ENCODE data around the gene BCAR3. TPM values are rescaled to one million over a fixed set of nuclear protein-coding genes. Genes with fewer than 3 reads are reported as not detected.
"Not testable (repeated sequence)": the region's sequence is repeated elsewhere in the genome, so short reads cannot be mapped to it uniquely, and the experiment has no call there.

Gene BCAR3
- total RNA-seq, 1 donor from 2014 or later, result 74.8 TPM

DNA sequence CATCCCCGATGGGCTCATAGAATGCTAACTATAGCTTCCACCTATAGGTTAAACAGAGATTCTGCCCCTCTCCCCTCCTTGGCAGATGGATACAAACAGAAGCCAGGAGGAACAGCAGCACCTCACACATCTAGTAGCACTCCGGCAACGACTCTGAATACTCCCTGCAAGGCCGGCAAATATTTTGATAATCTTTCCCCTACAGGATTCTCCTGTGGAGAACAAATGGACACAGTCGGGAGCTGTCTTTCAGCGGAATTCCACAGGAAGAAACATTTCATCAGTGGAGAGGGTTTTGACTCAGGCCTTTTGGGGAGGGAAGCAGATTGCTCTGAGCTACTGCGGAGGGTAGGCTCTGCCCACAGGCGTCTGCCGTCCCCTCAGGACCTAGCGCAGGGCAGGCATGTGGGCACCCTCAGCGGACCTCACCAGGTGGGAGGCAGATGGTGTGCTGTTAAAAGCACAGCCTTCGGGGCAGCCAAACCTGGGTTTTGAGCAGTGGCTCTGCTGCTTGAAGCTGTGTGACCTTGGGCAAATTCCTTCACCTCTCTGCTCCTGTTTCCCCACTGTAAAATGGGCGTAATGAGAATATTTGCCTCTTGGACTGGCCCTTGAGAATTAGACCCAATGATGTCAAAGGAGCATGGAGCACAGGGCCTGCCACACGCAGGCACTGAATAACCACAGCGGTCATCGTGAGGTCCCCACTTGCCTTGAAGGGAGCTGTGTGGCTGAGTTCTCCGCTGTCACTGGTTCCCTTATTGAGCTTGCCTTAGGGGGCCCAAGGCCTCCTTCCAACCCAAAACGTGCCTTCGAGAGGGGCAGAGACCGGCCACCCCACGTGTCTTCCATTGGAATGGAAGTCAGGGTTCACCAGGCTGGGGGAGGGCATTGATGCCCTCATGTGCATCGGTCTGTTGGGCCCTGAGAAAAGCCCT lies 19.2 kb upstream of the BCAR3 start:
- no peak for DNase-seq (ENCODE audit: low read depth)
- TF ChIP-seq, protein P1, sequence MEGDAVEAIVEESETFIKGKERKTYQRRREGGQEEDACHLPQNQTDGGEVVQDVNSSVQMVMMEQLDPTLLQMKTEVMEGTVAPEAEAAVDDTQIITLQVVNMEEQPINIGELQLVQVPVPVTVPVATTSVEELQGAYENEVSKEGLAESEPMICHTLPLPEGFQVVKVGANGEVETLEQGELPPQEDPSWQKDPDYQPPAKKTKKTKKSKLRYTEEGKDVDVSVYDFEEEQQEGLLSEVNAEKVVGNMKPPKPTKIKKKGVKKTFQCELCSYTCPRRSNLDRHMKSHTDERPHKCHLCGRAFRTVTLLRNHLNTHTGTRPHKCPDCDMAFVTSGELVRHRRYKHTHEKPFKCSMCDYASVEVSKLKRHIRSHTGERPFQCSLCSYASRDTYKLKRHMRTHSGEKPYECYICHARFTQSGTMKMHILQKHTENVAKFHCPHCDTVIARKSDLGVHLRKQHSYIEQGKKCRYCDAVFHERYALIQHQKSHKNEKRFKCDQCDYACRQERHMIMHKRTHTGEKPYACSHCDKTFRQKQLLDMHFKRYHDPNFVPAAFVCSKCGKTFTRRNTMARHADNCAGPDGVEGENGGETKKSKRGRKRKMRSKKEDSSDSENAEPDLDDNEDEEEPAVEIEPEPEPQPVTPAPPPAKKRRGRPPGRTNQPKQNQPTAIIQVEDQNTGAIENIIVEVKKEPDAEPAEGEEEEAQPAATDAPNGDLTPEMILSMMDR (conservative IDR thresholded peaks at IDR 0.05; ENCODE audit: low read depth, low read length), result no peak
- H3K4me3 ChIP-seq (ENCODE audit: low read depth, low read length), result no peak overlapping the region

DNA sequence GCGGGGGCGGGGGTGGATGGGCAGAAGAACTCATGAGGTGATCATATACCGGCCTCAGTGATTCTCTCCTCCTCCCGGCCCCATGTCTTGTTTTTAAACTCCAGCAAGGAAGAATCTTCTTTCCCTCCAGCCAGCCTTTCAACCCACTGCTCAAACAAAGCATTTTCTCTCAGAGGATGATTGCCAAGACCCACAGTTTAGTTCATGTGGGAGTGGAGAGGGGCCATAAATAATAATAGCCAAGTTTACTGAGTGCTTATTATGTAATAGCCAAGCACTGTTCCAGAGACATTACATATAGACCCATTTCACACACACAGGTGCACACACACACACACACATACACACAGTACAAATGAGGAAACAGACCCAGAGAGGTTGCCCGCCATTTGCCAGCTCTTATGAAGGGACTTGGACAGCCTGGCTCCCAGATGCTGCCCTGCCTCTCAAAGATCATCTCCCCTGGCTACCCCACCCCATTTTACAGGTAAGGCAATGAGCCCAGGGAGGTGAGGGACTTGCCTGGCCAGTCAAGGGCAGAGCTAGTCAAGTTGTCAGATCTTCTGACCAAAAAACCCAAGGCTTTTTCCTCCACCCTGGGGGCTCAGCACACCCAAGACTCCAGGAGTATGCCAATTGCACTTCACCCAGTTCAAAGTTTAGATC lies 18.0 kb upstream of the BCAR3 start:
- TF ChIP-seq, protein P1 (conservative IDR thresholded peaks at IDR 0.05; ENCODE audit: low read depth, low read length), result no peak
- DNase-seq (ENCODE audit: low read depth), result no peak
- H3K4me3 ChIP-seq (ENCODE audit: low read depth, low read length), result no peak overlapping the region

DNA sequence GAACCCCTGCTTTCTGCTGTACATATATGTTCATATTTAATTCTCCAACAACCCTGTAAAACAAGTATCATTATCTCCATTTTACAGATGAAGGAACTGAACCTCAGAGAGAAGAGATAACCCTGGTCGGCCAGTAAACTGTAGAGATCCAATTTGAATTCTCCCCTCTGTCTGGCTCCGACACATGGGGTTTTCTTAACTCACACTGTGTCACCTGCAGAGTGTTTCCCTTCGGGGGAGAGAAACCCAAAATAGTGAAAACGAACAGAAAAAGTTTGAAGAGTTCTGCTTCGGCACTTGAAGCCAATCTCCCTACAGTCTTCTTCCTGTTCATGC lies 17.4 kb upstream of the BCAR3 start:
- TF ChIP-seq, protein P1 (conservative IDR thresholded peaks at IDR 0.05; ENCODE audit: low read depth, low read length), result no peak
- no peak for DNase-seq (ENCODE audit: low read depth)
- H3K4me3 ChIP-seq (ENCODE audit: low read depth, low read length), result no peak overlapping the region

DNA sequence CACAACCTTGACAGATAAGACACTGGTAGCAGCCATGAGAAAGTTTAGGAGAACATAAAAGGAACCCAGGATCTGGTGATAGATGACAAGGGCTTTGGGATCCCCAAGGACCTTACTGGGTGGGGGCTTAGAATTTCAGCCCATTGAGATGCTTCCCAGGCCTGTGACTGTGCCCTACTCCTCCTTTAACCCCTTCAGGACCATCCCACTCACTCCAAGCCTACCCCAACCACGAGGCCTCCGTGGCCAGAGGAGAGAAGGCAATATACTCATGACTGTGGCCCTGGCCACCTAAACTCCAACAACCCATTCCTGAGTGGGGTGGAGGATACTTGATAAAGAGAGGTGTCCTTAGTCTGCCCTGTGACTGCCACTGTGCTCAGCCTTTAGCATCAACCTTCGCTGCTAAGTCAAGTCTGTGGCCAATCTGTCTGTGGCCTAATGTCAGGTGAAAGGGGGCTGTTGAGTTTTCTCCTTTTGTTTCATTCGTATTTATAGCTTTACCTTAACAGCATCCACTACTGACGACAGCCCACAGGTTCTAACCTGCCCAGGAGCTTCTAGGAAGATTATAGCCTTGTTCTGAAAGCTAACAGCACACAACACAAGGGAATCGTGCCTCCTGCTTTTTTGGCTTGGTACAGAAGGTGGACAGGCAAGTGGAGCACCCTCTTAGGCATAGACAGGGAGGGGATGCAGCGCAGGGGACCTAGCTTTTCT lies 16.9 kb upstream of the BCAR3 start:
- no peak for DNase-seq (ENCODE audit: low read depth)

DNA sequence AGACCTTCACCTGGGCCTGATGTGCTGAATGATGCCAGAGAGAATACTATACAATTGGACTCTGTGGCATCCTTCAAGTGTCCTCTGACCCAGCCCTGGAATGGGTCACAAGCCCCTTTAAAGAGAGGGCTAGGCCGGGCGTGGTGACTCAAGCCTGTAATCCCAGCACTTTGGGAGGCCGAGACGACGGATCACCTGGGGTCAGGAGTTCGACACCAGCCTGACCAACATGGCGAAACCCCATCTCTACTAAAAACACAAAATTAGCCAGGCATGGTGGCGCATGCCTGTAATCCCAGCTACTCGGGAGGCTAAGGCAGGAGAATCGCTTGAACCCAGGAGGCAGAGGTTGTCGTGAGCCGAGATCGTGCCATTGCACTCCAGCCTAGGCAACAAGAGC lies 15.9 kb upstream of the BCAR3 start:
- DNase-seq (ENCODE audit: low read depth); H3K4me3 ChIP-seq (ENCODE audit: low read depth, low read length): not testable (repeated sequence)

More for the DNA sequence above, 16.9 kb upstream of the BCAR3 start:
- TF ChIP-seq, protein P1 (conservative IDR thresholded peaks at IDR 0.05; ENCODE audit: low read depth, low read length), result no peak
- H3K4me3 ChIP-seq (ENCODE audit: low read depth, low read length), result no peak overlapping the region

DNA sequence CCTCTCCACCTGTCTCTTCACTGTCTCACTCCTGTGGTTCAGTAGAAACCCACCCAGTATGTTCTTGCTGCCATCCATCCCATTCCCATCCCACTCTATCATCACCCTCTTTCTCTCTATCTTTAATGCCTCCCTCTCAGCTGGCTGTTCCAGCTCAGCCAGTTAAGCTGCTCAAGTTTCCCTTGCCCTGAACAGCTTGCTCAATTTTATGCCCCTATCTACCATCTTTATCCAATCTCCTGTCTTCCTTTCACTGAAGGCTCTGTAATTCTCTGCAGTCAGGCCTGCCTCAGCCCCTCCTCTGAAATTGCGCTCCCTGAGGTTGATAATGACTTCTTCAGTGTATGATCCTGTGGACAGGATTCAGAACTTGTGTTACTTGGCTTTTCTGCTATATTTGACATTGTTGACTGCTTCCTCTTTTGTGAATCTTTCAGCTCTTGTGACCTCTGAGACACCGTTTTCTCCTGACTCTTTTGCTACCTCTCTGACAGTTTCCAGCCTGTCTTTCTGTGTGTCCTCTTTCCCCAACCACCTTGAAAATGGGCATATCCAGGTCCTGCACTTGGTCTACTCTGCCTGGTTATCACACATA lies 13.9 kb upstream of the BCAR3 start:
- H3K4me3 ChIP-seq (ENCODE audit: low read depth, low read length), result no peak overlapping the region
- TF ChIP-seq, protein P1 (conservative IDR thresholded peaks at IDR 0.05; ENCODE audit: low read depth, low read length), result no peak
- DNase-seq (ENCODE audit: low read depth), result no peak

DNA sequence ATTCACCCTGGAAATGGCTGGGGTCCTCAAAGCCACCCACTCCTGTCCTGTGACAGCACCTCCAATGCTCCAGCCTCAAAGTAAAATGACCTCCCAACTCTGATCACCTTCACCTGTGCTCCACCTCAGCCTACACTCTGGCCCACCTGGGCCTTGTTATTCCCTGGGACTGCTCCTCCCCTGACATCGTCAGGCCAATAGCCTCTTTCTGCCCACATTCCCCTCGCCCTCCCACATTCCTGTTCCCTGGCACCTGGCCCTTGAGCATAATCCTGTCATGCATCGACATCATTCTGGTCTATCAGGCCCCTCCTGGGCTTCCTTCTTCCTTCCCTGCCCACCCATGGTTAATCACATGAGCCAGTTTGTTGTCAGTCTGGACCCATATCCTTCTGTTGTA lies 13.2 kb upstream of the BCAR3 start:
- TF ChIP-seq, protein P1 (conservative IDR thresholded peaks at IDR 0.05; ENCODE audit: low read depth, low read length), result no peak
- DNase-seq (ENCODE audit: low read depth), result no peak
- H3K4me3 ChIP-seq (ENCODE audit: low read depth, low read length), result no peak overlapping the region
